AG10803 (cell line): ENCODE measurements around the gene CFAP161.
A peak's percentile ranks its signal among the peaks of the same experiment; 100 is the strongest.

ENCODE experiments used
- DNase-seq: peaks from one replicate; pipeline ENCODE4 v3.0.0; 2010; ENCODE audit warnings: low read depth
- H3K4me3 ChIP-seq: 2 replicates; pipeline ENCODE4 v1.5.1; 2011; ENCODE audit warnings: mild to moderate bottlenecking, low read length, control low read depth
- CTCF ChIP-seq: conservative IDR thresholded peaks from 2 replicates; pipeline ENCODE4 v1.5.1; 2011; ENCODE audit warnings: mild to moderate bottlenecking, low read length, control low read depth, inconsistent platforms

The CFAP161 gene

GRCh38 chr15:81106560-81106959 lies 27.5 kb upstream of the CFAP161 start:
- no peak overlapping the region for H3K4me3 ChIP-seq
- peak; percentile 84 for TF ChIP-seq CTCF
- DNase-seq = peak; percentile 88

DNA sequence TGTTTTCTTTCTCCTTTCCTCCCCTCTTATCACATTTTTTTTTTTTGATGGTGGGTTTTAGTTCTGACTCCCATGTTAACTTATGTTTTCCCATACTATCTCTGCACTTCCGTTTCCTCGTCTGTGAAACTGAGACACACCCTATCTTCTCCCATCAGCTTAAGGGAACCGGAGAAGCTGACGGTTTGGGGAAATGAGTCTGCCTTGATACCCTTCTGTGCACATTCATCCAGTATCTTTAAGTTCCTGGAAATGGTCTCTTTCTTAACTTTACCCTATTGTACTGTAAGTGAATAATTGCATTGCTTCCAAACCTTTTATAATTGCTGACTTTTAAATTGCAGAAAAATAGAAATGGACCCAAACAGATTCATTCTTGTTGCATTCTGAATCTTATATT lies 26.2 kb upstream of the CFAP161 start:
- TF ChIP-seq CTCF = no peak
- no peak overlapping the region for H3K4me3 ChIP-seq
- DNase-seq = no peak

DNA sequence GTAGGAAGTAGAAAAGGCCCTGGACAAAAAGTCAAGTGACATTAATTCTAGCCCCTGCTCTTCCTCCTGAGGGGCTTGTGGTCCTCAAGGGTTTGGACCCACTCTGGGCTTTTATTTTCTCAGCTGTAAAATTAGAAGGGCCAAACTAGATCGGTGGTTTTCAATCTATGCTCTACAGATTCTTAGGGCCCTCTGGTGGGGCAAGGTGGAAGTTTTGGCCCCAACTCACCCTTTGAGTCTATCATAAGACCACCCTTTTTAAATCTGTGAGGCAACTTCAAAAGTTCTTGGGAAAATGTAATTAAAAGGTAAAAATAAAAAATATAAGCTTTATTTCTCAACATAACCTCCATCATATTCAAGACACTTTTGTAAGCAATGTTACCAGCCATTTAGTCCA lies 25.6 kb upstream of the CFAP161 start:
- H3K4me3 ChIP-seq = no peak overlapping the region
- no peak for DNase-seq
- TF ChIP-seq CTCF = peak; percentile 53

- TF ChIP-seq CTCF = no peak
- DNase-seq = no peak
- no peak overlapping the region for H3K4me3 ChIP-seq
Measured at GRCh38 chr15:81111018-81111417, 23.1 kb upstream of the CFAP161 start.

GRCh38 chr15:81111510-81112470 lies 22.3 kb upstream of the CFAP161 start:
- no peak overlapping the region for H3K4me3 ChIP-seq
- peak; percentile 52 for DNase-seq
- TF ChIP-seq CTCF = no peak

- H3K4me3 ChIP-seq = no peak overlapping the region
- no peak for DNase-seq
- TF ChIP-seq CTCF = no peak
Measured at GRCh38 chr15:81113204-81113657, 20.8 kb upstream of the CFAP161 start.

DNA sequence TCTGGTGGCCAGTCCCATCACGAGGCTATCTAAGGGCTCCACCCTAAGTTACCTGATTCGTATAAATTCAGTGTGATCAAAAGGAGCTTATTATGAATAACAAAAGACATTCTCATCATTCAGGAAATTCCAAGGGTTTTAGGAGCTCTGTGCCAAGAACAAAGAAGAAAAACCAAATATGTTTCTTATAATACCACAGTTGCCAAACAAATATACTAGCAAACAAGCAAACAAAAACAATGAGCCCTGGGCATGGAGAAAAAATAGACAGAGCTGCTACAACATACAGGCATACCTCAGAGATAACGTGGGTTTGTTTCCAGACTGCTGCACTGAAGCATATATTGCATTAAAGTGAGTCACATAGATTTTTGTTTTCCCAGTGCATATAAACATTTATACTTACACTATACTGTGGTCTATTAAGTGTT lies 20.2 kb upstream of the CFAP161 start:
- TF ChIP-seq CTCF = no peak
- H3K4me3 ChIP-seq = no peak overlapping the region
- DNase-seq = peak; percentile 32
